GM10248 (cell line): ENCODE results near the gene PPTC7.
"Not testable (repeated sequence)": the region's sequence is repeated elsewhere in the genome, so short reads cannot be mapped to it uniquely, and the experiment has no call there.

ENCODE experiments used
- CTCF ChIA-PET: fragments of 300-600 bp; sonication (Branson Sonifier 250); formaldehyde crosslinking; extraction: SDS; loops from one replicate; lab custom pipeline; 2021; ENCODE audit warnings: antibody characterized with exemption; lab: Yijun Ruan, JAX
- POLR2A ChIA-PET: fragments of 350-650 bp; sonication (Branson Sonifier 250); formaldehyde crosslinking; extraction: SDS; loops from one replicate; lab custom pipeline; 2020; ENCODE audit warnings: antibody characterized with exemption; lab: Yijun Ruan, JAX
- DNase-seq: peaks from one replicate; pipeline ENCODE4 v3.0.0; 2012; ENCODE audit errors: extremely low spot score
- CTCF ChIP-seq: IDR thresholded peaks from 2 replicates; pipeline ENCODE4 v1.5.1; 2012; ENCODE audit warnings: mild to moderate bottlenecking, low read depth; ENCODE audit errors: extremely low read depth, missing control alignments, control extremely low read depth

PPTC7 gene

GRCh38 chr12:110574044-110574443 is 9.1 kb downstream of the PPTC7 start:
- ChIA-PET CTCF (interaction anchor here (1.1 to 3.7 kb wide), 4 partner anchors 19 to 46 kb away, joined by 3 to 14 read pairs (median 4); no protein-coding TSS in a partner anchor), POLR2A (no interaction called here)
- TF ChIP-seq CTCF = no peak
- DNase-seq = no peak

- CTCF ChIA-PET = interaction anchor here (1.2 to 1.3 kb wide), 2 partner anchors 32 to 121 kb away, joined by 3 to 4 read pairs; partner anchors contain the start of gene ARPC3
- DNase-seq, POLR2A ChIA-PET: not testable (repeated sequence)
These were observed 12.3 kb downstream of the PPTC7 start for GRCh38 chr12:110570798-110571197.

GRCh38 chr12:110569838-110570237 is 13.3 kb downstream of the PPTC7 start:
- DNase-seq, POLR2A ChIA-PET, CTCF ChIA-PET: not testable (repeated sequence)

GRCh38 chr12:110568752-110569151 is 14.4 kb downstream of the PPTC7 start:
- POLR2A ChIA-PET = interaction anchor here (0.7 kb wide), 1 partner anchor 341 kb away, joined by 4 read pairs; no protein-coding TSS in a partner anchor
- CTCF ChIA-PET = interaction anchor here (1.0 to 3.2 kb wide), 3 partner anchors 10 to 12 kb away, joined by 3 to 9 read pairs (median 5); no protein-coding TSS in a partner anchor
- TF ChIP-seq CTCF = no peak
- DNase-seq = no peak

- ChIA-PET POLR2A (interaction anchor here (0.6 kb wide), 1 partner anchor 65 kb away, joined by 3 read pairs; the partner anchor contains the start of genes RAD9B and VPS29), CTCF (interaction anchor here (0.8 to 3.2 kb wide), 5 partner anchors 10 to 34 kb away, joined by 3 to 9 read pairs (median 5); no protein-coding TSS in a partner anchor)
- no peak for TF ChIP-seq CTCF
- no peak for DNase-seq
These were observed 16.1 kb downstream of the PPTC7 start for GRCh38 chr12:110566993-110567392.

GRCh38 chr12:110565894-110566871 is 16.9 kb downstream of the PPTC7 start:
- ChIA-PET CTCF (interaction anchor here (0.8 to 3.2 kb wide), 13 partner anchors 9 to 116 kb away, joined by 3 to 11 read pairs (median 4); partner anchors contain the start of genes ARPC3, FAM216A and GPN3), POLR2A (no interaction called here)
- no peak for DNase-seq

More at GRCh38 chr12:110565894-110566871, 16.9 kb downstream of the PPTC7 start:
- no peak for TF ChIP-seq CTCF
